Heart left ventricle (tissue), 16 donors: ENCODE results near the gene GIGYF1. TPM values are rescaled to one million over a fixed set of nuclear protein-coding genes. Genes with fewer than 3 reads are reported as not detected.

Experiments used
- ATAC-seq, 4 donors: fragments of 200-7000 bp; cut with Tn5 transposase; one replicate each; pipeline ENCODE4 v1.9.1; 2020 to 2022; ENCODE audit warnings: moderate library complexity in 4 of 4, mild to moderate bottlenecking in 3 of 4, moderate number of reproducible peaks in 1 of 4
- DNase-seq, 5 donors: peaks; one replicate each; pipeline ENCODE4 v3.0.0-alpha.2; 2020
- H3K27ac ChIP-seq, 12 donors: fragments of 200-600 bp; sonication (generic) in 4 of 12; one replicate each; pipeline versions ENCODE4 v1.5.0 to v1.8.0; 2016 to 2022; ENCODE audit warnings: mild to moderate bottlenecking in 2 of 12
- H3K27me3 ChIP-seq, 9 donors: fragments of 200-600 bp; sonication (generic) in 2 of 9; one replicate each; pipeline versions ENCODE4 v1.5.1 to v1.8.0; 2016 to 2022; ENCODE audit warnings: mild to moderate bottlenecking in 3 of 9
- H3K36me3 ChIP-seq, 9 donors: fragments of 200-600 bp; sonication (generic) in 2 of 9; one replicate each; pipeline versions ENCODE4 v1.5.0 to v1.8.0; 2018 to 2022; ENCODE audit warnings: mild to moderate bottlenecking in 2 of 9
- H3K4me1 ChIP-seq, 12 donors: fragments of 200-600 bp; sonication (generic) in 4 of 12; one replicate each; pipeline versions ENCODE4 v1.5.0 to v1.8.0; 2016 to 2022; ENCODE audit warnings: mild to moderate bottlenecking in 3 of 12
- H3K4me3 ChIP-seq, 12 donors: fragments of 200-600 bp; sonication (generic) in 4 of 12; one replicate each; pipeline versions ENCODE4 v1.5.0 to v1.8.0; 2017 to 2022; ENCODE audit warnings: mild to moderate bottlenecking in 9 of 12, moderate library complexity in 4 of 12
- H3K9me3 ChIP-seq, 12 donors: fragments of 200-600 bp; sonication (generic) in 4 of 12; one replicate each; pipeline versions ENCODE4 v1.5.0 to v1.8.0; 2016 to 2022; ENCODE audit warnings: mild to moderate bottlenecking in 1 of 12
- CTCF ChIP-seq, 12 donors: fragments of 200-600 bp; sonication (generic) in 4 of 12; IDR thresholded peaks; one replicate each; pipeline versions ENCODE4 v1.5.0 to v1.8.0; 2018 to 2022; ENCODE audit warnings: antibody characterized with exemption in 12 of 12, mild to moderate bottlenecking in 5 of 12
- POLR2A ChIP-seq, 2 donors: fragments of 450-650 bp; IDR thresholded peaks; one replicate each; pipeline ENCODE4 v1.6.1; 2017; ENCODE audit warnings: antibody characterized with exemption in 2 of 2, mild to moderate bottlenecking in 2 of 2, moderate library complexity in 2 of 2
- WGBS, 4 donors: extraction: QIAGEN DNeasy Blood & Tissue Kit in 2 of 4; methylation state at CpG; one replicate each; pipeline versions ENCODE4 v1.1.5 to v1.1.7; 2013 to 2018; 5-methylcytosine and 5-hydroxymethylcytosine counted together
- intact Hi-C, 10 donors: fragments of 100-400 bp; cut with DNase I; formaldehyde crosslinking; loops; one replicate each; pipeline versions ENCODE4 v1.11.1 to v1.14.2; 2022
- polyA plus RNA-seq, 2 donors: library from polyadenylated mRNA; stranded (reverse); fragments of 200-250 nt; gene quantifications; one replicate each; pipeline ENCODE4 v1.2.3, GENCODE V29; 2013
- total RNA-seq, 9 donors: library from RNA; depleted of rRNA in 2 of 9; stranded (reverse); fragments of >200 nt in 2 of 9; fragmentation: NEBNext Ultra II Directional in 3 of 9; extraction: Animal tissue kit (Norgen Biotek cat#: 25700) in 3 of 9; gene quantifications; one replicate each; pipeline versions ENCODE4 v1.1.0 to v1.2.4, GENCODE V29; 2016 to 2023
- donor health status: ischemic (EF 13 %, LVEDD 7.1; RV severe dilation, severe dysfunction).
- donor health status: healthy with polysubstance abuse.
- donor health status: DM: no; HTN: yes; CAD: no.
- donor health status: DM: no; HTN: no; CAD: no.
- donor health status: ischemic (EF 25% LVEDD 6.9; RV normal size, moderate dysfunction).
- donor health status: ischemic (EF 25% LVEDD 5.7; RV mildly dilated, moderate dysfunction).
- donor health status: healthy.
- donor health status: DM: yes; HTN: yes; CAD: no.
- donor health status: ischemic (EF 35%, LVEDD 5.7; RV mildly dilated, moderate dysfunction).
- donor health status: nonischemic (EF 11% LVEDD 7.7; RV severe dilation, severe dysfunction).
- donor health status: DM: yes; HTN: yes; CAD: no.
- donor health status: PGD.
- donor health status: ischemic (EF 29% LVEDD 5.4; RV normal size, mild dysfunction).
- donor health status: nonischemic (EF 23%, LVEDD 6.1; RV moderate dilation, normal function).

Gene GIGYF1
- total and polyA plus RNA-seq, 11 donors, result 12.9 to 31.7 (median 23.2) TPM

DNA sequence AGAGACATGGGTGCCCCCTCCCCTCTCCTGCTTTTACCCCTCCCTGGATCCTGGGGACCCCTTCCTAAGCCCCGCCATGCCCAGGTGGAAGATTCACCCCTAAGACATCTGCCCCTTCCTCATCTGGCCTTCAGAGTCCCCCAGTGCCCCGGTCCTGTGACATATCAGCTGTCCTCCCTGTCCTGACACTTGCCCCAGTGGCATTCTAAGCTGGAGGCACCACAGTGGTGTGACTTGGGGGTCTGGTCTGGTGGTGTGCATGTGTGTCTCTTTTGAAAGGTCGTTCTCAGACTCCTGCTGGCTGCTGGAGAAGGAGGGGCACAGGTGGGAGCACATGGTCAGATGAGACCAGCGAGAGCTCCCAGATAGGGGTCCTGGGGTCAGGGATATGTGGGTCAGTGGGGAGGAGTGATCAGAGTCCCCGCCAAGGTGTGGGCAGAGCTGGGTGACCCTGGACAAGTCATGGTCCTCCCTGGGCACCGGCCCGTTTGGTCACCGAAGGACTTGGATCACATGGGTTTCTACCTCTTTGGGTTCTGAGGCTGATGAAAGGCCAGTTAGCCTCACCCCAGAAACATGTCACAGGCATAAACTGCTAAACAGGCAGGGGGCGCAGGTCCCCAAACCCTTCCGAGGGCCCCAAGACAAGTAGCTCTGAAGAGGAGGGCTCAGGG lies 52.1 kb downstream of the GIGYF1 start:
- ATAC-seq, result no peak
- WGBS, 4 donors, result 76 to 80% (median 77%) methylated on average over 10 of the region's 10 CpGs

DNA sequence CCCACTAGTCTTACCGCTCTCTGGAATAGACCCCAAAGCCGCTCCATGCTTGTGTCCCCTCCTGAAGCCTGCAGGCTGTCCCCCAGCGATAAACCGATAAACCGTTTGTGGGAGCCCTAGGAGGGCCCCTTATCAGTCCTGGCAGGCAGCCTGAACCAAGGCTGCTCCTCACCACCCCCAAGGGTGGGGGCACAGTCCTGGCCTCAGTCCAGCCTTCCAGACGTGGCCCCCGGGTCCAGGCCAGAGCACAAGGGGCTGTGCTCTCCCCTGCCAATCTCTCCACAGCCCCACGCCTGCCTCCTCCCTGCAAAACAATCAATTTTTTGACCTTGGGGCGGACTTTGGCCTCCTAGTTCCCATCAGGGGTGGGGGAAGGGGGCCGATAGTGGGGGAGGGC lies 52.6 kb downstream of the GIGYF1 start, which contains the start of gene TFR2:
TSS of gene TFR2 (minus strand) at position 90 of the 397 bp plus-strand sequence. CDS start at position 47, 43 bp downstream.
- TF ChIP-seq POLR2A (IDR thresholded peaks at IDR 0.05) (no peak), CTCF (IDR thresholded peaks at IDR 0.05) (no peak)
- H3K4me3 ChIP-seq, result no peak within 1 kb of the TSS
- H3K27ac ChIP-seq, result no peak within 1 kb of the TSS
- no peak for ATAC-seq
- H3K27me3 ChIP-seq, result peaks cover 0 to 43% (median 7%) of the 10 kb centered on the region in 9 donors
- no peaks in the 10 kb centered on the region for H3K36me3 ChIP-seq
- intact Hi-C loops, result loop anchor here in 1 of 10 donors (5.0 kb wide), 1 partner anchor 411 kb away; no protein-coding TSS in a partner anchor
- no peaks in the 10 kb centered on the region for H3K4me1 ChIP-seq
- H3K9me3 ChIP-seq, result no peaks in the 10 kb centered on the region
- DNase-seq, result no peak
- 44 to 50% (median 46%) methylated on average over 10 of the region's 10 CpGs for WGBS, 4 donors

More for the DNA sequence above, 52.1 kb downstream of the GIGYF1 start:
- H3K4me1 ChIP-seq, result no peaks in the 10 kb centered on the region
- H3K4me3 ChIP-seq, result no peak overlapping the region
- TF ChIP-seq POLR2A (IDR thresholded peaks at IDR 0.05) (no peak), CTCF (IDR thresholded peaks at IDR 0.05) (no peak)
- no peak overlapping the region for H3K27ac ChIP-seq
- no peak for DNase-seq
- intact Hi-C loops, result loop anchor here in 1 of 10 donors (5.0 kb wide), 1 partner anchor 410 kb away; no protein-coding TSS in a partner anchor
- no peaks in the 10 kb centered on the region for H3K36me3 ChIP-seq
- H3K9me3 ChIP-seq, result no peaks in the 10 kb centered on the region
- peaks cover 0 to 49% (median 9%) of the 10 kb centered on the region in 9 donors for H3K27me3 ChIP-seq

GRCh38 chr7:100640517-100641440 lies 53.3 kb downstream of the GIGYF1 start:
- no peaks in the 10 kb centered on the region for H3K4me1 ChIP-seq
- TF ChIP-seq POLR2A (IDR thresholded peaks at IDR 0.05) (no peak), CTCF (IDR thresholded peaks at IDR 0.05) (no peak)
- no peaks in the 10 kb centered on the region for H3K36me3 ChIP-seq
- DNase-seq (no peak), ATAC-seq (peak in 1 of 4 donors; percentile 21)
- WGBS, 4 donors, result 69 to 70% (median 70%) methylated on average over 18 to 24 of the region's 24 CpGs
- no peak overlapping the region for H3K4me3 ChIP-seq
- H3K27me3 ChIP-seq, result peaks cover 0 to 36% (median 5%) of the 10 kb centered on the region in 9 donors
- H3K9me3 ChIP-seq, result no peaks in the 10 kb centered on the region
- H3K27ac ChIP-seq, result no peak overlapping the region
- intact Hi-C loops, result loop anchor here in 1 of 10 donors (5.0 kb wide), 1 partner anchor 412 kb away; no protein-coding TSS in a partner anchor
